ENCODE measurements around the gene ZNF474. TPM values are rescaled to one million over a fixed set of nuclear protein-coding genes. Genes with fewer than 3 reads are reported as not detected.

ZNF474 gene
- total RNA-seq, 2 experiments from 2014 or later: 0.28 TPM; not detected in 1

DNA sequence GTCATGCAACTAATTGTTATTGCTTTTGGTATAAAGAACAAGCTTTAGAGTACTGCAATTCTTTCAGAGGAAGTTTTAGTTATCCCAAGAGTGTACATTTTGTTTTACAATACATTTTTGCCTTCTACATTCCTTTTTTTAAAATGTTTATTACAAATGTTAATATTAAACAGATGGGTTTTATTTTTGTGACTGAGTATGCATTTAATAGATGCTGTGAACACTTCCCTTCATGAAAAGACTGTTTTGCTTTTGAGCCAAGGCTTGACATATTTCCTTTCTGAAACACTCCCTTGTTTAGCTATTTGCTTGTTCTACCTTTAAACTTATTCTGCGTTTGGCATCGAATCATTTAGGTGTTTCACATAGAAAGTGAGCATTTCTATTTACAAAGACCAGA is 14.8 kb upstream of the ZNF474 start:
- H3K27me3 Mint-ChIP-seq: no peaks in the 10 kb centered on the region
- CTCF ChIA-PET: no interaction called here
- no peaks in the 10 kb centered on the region for H3K9me3 Mint-ChIP-seq
- Histone ChIP-seq H3K9me3 (ENCODE audit: control insufficient read depth in 1 of 2, insufficient read depth in 1 of 2, low read length in 2 of 2) (no peaks in the 10 kb centered on the region), H3K4me3 (ENCODE audit: low read length) (no peak overlapping the region), H3K36me3 (ENCODE audit: insufficient read depth, low read length) (no peaks in the 10 kb centered on the region), H3K27ac (ENCODE audit: low read depth in 1 of 2, low read length in 2 of 2) (no peak overlapping the region), H3K4me1 (ENCODE audit: insufficient read depth, low read length) (no peaks in the 10 kb centered on the region), H3K27me3 (ENCODE audit: control insufficient read depth in 1 of 2, insufficient read depth in 2 of 2, low read length in 2 of 2) (no peaks in the 10 kb centered on the region)
- H3K27ac Mint-ChIP-seq: no peak overlapping the region
- H3K36me3 Mint-ChIP-seq (ENCODE audit: low read depth): no peaks in the 10 kb centered on the region
- H3K4me3 Mint-ChIP-seq: no peak overlapping the region
- POLR2A ChIA-PET: no interaction called here
- intact Hi-C loops (cut with DNase I, micrococcal nuclease): no loop called here
- ATAC-seq (ENCODE audit: poor library complexity) (no peak), DNase-seq (no peak)
- TF ChIP-seq, protein P1, sequence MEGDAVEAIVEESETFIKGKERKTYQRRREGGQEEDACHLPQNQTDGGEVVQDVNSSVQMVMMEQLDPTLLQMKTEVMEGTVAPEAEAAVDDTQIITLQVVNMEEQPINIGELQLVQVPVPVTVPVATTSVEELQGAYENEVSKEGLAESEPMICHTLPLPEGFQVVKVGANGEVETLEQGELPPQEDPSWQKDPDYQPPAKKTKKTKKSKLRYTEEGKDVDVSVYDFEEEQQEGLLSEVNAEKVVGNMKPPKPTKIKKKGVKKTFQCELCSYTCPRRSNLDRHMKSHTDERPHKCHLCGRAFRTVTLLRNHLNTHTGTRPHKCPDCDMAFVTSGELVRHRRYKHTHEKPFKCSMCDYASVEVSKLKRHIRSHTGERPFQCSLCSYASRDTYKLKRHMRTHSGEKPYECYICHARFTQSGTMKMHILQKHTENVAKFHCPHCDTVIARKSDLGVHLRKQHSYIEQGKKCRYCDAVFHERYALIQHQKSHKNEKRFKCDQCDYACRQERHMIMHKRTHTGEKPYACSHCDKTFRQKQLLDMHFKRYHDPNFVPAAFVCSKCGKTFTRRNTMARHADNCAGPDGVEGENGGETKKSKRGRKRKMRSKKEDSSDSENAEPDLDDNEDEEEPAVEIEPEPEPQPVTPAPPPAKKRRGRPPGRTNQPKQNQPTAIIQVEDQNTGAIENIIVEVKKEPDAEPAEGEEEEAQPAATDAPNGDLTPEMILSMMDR (IDR thresholded peaks at IDR 0.05): no peak
- H3K4me1 Mint-ChIP-seq (ENCODE audit: low read depth): no peaks in the 10 kb centered on the region

DNA sequence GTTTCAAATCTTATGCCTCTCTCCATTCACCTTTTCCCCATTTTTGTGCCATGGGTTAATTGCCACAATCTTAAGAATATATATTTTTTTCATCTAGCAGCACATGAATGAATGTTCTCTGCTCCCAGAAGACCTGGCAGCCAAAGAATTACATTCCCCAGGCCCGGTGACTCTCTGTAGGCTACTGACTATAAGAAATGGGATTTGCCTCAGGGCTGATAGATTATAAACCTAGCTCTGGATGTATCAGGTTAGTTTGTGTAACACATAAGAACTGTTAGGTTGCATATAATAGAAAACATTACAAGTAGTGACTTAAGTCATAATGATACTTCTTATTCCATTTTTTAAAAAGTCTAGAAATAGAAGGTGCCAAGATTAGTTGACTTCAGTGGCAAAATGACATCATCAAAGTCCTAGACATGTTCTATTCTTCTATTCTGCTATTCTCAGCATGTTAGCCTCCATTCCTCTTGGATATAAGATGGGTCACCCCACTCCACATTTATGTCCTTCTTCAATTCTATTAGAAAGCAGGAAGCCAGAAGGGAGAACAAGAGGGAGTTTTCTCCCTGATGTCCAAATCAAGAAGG is 10.9 kb upstream of the ZNF474 start:
- CTCF ChIA-PET: no interaction called here
- no peak overlapping the region for H3K27ac Mint-ChIP-seq
- no peaks in the 10 kb centered on the region for H3K9me3 Mint-ChIP-seq
- intact Hi-C loops (cut with DNase I, micrococcal nuclease): no loop called here
- H3K36me3 Mint-ChIP-seq (ENCODE audit: low read depth): no peaks in the 10 kb centered on the region
- no peak overlapping the region for H3K4me3 Mint-ChIP-seq
- Histone ChIP-seq H3K36me3 (ENCODE audit: insufficient read depth, low read length) (no peaks in the 10 kb centered on the region), H3K27ac (ENCODE audit: low read depth in 1 of 2, low read length in 2 of 2) (no peak overlapping the region), H3K27me3 (ENCODE audit: control insufficient read depth in 1 of 2, insufficient read depth in 2 of 2, low read length in 2 of 2) (no peaks in the 10 kb centered on the region), H3K9me3 (ENCODE audit: control insufficient read depth in 1 of 2, insufficient read depth in 1 of 2, low read length in 2 of 2) (no peaks in the 10 kb centered on the region), H3K4me3 (ENCODE audit: low read length) (no peak overlapping the region), H3K4me1 (ENCODE audit: insufficient read depth, low read length) (no peaks in the 10 kb centered on the region)
- no peak for DNase-seq
- POLR2A ChIA-PET: interaction anchor here (0.9 kb wide), 1 partner anchor 9 kb away, joined by 3 read pairs; no protein-coding TSS in a partner anchor
- TF ChIP-seq, protein P1 (IDR thresholded peaks at IDR 0.05): no peak
- H3K27me3 Mint-ChIP-seq: no peaks in the 10 kb centered on the region
- ATAC-seq (ENCODE audit: poor library complexity): no peak
- H3K4me1 Mint-ChIP-seq (ENCODE audit: low read depth): no peaks in the 10 kb centered on the region

DNA sequence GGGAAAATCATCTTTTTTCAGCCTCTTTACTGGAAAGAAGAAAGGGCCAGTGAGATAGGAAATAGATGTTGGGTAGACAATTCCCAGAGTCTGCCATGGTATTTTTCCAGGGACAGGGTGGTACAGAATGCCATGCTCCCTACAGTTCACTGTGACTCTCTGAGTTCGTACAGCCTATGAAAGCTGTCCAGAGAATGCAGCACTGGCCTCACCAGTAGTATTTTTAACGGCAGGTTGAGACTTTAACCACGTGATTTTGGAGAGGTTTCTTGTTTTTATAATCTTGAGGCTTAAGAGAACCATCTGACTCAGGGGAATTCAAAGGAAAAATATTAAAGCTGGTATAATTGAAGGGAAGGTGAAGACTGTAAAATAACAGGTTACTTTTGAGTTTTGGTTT is 10.1 kb upstream of the ZNF474 start:
- no peaks in the 10 kb centered on the region for H3K4me1 Mint-ChIP-seq (ENCODE audit: low read depth)
- TF ChIP-seq, protein P1 (IDR thresholded peaks at IDR 0.05): no peak
- ChIA-PET CTCF (no interaction called here), POLR2A (no interaction called here)
- H3K9me3 ChIP-seq (ENCODE audit: control insufficient read depth in 1 of 2, insufficient read depth in 1 of 2, low read length in 2 of 2): no peaks in the 10 kb centered on the region
- no peak overlapping the region for H3K4me3 ChIP-seq (ENCODE audit: low read length)
- H3K4me3 Mint-ChIP-seq: no peak overlapping the region
- no peaks in the 10 kb centered on the region for H3K36me3 ChIP-seq (ENCODE audit: insufficient read depth, low read length)
- H3K27me3 Mint-ChIP-seq: no peaks in the 10 kb centered on the region
- no peak for DNase-seq
- no peak overlapping the region for H3K27ac Mint-ChIP-seq
- no peaks in the 10 kb centered on the region for H3K9me3 Mint-ChIP-seq
- H3K27ac ChIP-seq (ENCODE audit: low read depth in 1 of 2, low read length in 2 of 2): no peak overlapping the region
- H3K36me3 Mint-ChIP-seq (ENCODE audit: low read depth): no peaks in the 10 kb centered on the region
- H3K27me3 ChIP-seq (ENCODE audit: control insufficient read depth in 1 of 2, insufficient read depth in 2 of 2, low read length in 2 of 2): no peaks in the 10 kb centered on the region
- intact Hi-C loops (cut with DNase I, micrococcal nuclease): no loop called here
- H3K4me1 ChIP-seq (ENCODE audit: insufficient read depth, low read length): no peaks in the 10 kb centered on the region
- no peak for ATAC-seq (ENCODE audit: poor library complexity)

All from CD4-positive, alpha-beta T cell (primary cell).